ENCODE results near the gene C6orf132.

The C6orf132 gene

GRCh38 chr6:42104804-42105125 is 37.7 kb downstream of the C6orf132 start:
- no peak for DNase-seq (ENCODE audit: low spot score)
- ChIA-PET CTCF (no interaction called here), POLR2A (ENCODE audit: low non-redundant PET) (no interaction called here)
- H3K27ac ChIP-seq, result peak overlapping the region; percentile 47; the same call in 1 of the 2 replicates
- TF ChIP-seq CTCF (conservative IDR thresholded peaks at IDR 0.05; ENCODE audit: low read depth), result no peak

GRCh38 chr6:42104095-42104803 is 38.2 kb downstream of the C6orf132 start:
- H3K27ac ChIP-seq, result peak overlapping the region; percentile 98
- ChIA-PET CTCF (no interaction called here), POLR2A (ENCODE audit: low non-redundant PET) (no interaction called here)
- no peak for DNase-seq (ENCODE audit: low spot score)
- TF ChIP-seq CTCF (conservative IDR thresholded peaks at IDR 0.05; ENCODE audit: low read depth), result no peak; the same call in 1 of the 2 replicates

GRCh38 chr6:42103753-42104094 is 38.7 kb downstream of the C6orf132 start:
- DNase-seq (ENCODE audit: low spot score), result no peak
- TF ChIP-seq CTCF (conservative IDR thresholded peaks at IDR 0.05; ENCODE audit: low read depth), result no peak
- POLR2A ChIA-PET (ENCODE audit: low non-redundant PET), result no interaction called here

GRCh38 chr6:42103216-42103615 is 39.2 kb downstream of the C6orf132 start:
- no peak for TF ChIP-seq CTCF (conservative IDR thresholded peaks at IDR 0.05; ENCODE audit: low read depth)
- DNase-seq (ENCODE audit: low spot score), result no peak
- POLR2A ChIA-PET (ENCODE audit: low non-redundant PET), result no interaction called here
- CTCF ChIA-PET, result interaction anchor here (0.6 kb wide), 1 partner anchor 93 kb away, joined by 3 read pairs; no protein-coding TSS in a partner anchor
- H3K27ac ChIP-seq, result peak overlapping the region; percentile 98

More at GRCh38 chr6:42103753-42104094, 38.7 kb downstream of the C6orf132 start:
- H3K27ac ChIP-seq, result peak overlapping the region; percentile 98
- CTCF ChIA-PET, result no interaction called here

GRCh38 chr6:42101186-42101657 is 41.2 kb downstream of the C6orf132 start:
- POLR2A ChIA-PET (ENCODE audit: low non-redundant PET), result no interaction called here
- DNase-seq (ENCODE audit: low spot score), result no peak
- CTCF ChIA-PET, result interaction anchor here (0.7 kb wide), 1 partner anchor 39 kb away, joined by 4 read pairs; no protein-coding TSS in a partner anchor
- no peak for TF ChIP-seq CTCF (conservative IDR thresholded peaks at IDR 0.05; ENCODE audit: low read depth)
- H3K27ac ChIP-seq, result peak overlapping the region; percentile 98

GRCh38 chr6:42100029-42100901 is 42.2 kb downstream of the C6orf132 start:
- ChIA-PET POLR2A (ENCODE audit: low non-redundant PET) (no interaction called here), CTCF (interaction anchor here (0.7 kb wide), 1 partner anchor 38 kb away, joined by 4 read pairs; no protein-coding TSS in a partner anchor)
- TF ChIP-seq CTCF (conservative IDR thresholded peaks at IDR 0.05; ENCODE audit: low read depth), result no peak
- H3K27ac ChIP-seq, result peak overlapping the region; percentile 98
- peak; percentile 44 for DNase-seq (ENCODE audit: low spot score)

Data from RWPE1 (cell line).